HG02571 (cell line): ENCODE results near the gene PIK3R5.
"Not testable (repeated sequence)": the region's sequence is repeated elsewhere in the genome, so short reads cannot be mapped to it uniquely, and the experiment has no call there.

Experiments
- ATAC-seq: cut with Tn5 transposase; IDR thresholded peaks from one replicate; pipeline ENCODE4 v1.9.1; 2021; ENCODE audit warnings: mild to moderate bottlenecking, moderate library complexity; ENCODE audit not compliant: unreplicated experiment

Gene PIK3R5

GRCh38 chr17:8885163-8885966, 80.1 kb downstream of the PIK3R5 start:
- not testable (repeated sequence) for ATAC-seq

- ATAC-seq = no peak
These were observed 81.0 kb downstream of the PIK3R5 start for GRCh38 chr17:8884336-8884990.

DNA sequence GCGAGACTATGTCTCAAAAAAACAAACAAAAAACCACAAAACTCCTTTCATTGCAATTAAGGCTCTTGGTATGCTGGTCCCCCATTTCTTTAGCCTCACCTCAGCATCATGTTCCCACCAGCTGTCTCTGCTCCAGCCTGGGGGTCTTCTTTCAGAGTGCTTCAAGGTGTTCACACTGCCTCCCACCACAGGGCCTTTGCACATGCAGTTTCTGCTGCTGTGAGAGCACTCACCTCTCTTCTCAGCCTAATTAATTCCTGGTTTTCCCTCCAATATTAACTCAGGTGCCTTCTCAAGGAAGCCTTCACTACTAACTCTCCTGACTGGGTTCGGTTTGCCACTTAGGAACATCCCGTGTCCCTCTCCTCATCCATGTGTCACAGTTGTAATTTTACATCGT, 82.2 kb downstream of the PIK3R5 start:
- no peak for ATAC-seq

GRCh38 chr17:8881606-8882005, 83.9 kb downstream of the PIK3R5 start:
- no peak for ATAC-seq

GRCh38 chr17:8880466-8880865, 85.0 kb downstream of the PIK3R5 start:
- ATAC-seq = no peak

- ATAC-seq = no peak
These were observed 86.1 kb downstream of the PIK3R5 start for GRCh38 chr17:8879410-8879809.

DNA sequence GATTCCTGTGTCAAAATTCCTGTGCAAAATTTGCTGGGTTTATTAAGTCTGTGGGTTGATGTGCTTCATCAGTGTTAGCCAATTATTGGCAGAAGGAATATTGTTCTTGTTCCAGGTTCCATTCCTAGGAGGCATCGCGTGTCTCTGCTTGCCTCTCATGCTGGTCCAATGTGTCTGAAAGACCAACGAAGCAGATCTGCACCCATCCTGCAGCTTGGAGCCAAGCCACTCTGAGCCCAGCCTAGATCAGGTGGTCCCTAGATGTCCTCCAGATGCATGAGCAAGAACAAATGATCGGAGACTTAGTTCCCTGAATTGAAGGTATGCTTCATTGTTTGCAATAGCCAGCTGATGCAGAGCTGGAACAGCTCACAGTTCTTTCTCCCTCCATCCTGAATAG, 87.5 kb downstream of the PIK3R5 start:
- ATAC-seq = no peak

DNA sequence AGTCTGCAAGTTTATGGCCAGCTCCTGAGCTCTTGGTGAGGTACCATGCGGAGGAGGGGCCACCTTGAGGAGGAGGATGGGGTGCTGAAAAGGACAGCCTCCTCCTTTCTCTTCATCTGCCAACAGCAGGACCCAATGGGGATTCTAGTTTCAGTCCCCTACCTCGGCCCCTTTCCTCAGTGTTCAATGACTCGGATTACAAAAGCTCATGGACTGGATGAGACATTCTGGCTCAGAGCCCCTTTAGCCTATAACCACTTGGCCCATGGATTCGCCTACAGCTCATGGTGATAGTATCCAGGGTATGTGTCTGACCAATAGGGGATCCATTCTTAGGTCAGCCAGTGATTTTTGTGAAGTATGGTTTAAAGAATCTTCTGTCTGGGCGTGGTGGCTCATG, 89.5 kb downstream of the PIK3R5 start:
- ATAC-seq = no peak

- no peak for ATAC-seq
These were observed 90.1 kb downstream of the PIK3R5 start for GRCh38 chr17:8875436-8875835.

- no peak for ATAC-seq
These were observed 91.4 kb downstream of the PIK3R5 start for GRCh38 chr17:8873801-8874715.

DNA sequence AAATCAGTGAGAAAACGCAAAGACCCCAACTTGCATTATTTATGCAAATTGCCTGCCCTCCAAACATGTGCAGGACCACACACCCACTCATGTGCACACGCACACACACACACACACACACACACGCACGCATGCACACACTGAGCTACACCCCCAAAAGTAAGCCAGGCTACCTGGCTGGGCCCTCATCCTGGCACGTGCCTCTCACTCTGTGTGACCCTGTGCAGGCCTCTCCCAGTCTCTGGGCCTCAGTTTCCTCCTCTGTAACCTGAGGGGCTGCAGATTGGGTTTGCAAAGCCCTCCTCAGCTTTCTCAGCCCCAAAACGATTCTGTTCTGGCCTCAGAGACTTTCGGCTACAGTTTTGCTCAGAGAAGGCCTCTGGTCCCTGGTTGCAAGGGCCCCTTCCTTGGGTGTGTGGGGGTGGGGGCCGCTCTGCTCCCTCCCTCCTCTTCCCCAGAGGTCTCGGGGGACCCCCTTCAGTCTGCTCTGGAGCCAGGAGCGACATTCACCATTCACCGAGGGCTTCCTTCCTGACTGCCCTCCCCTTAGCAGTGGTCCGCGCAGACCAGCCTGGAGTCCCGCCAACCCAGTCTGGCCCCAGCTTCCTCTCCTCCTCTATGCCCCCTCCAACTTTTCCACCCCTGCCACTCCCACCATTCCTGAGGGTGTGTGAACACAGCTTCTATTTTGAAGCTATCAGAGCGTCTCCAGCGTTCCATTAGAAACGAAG, 92.6 kb downstream of the PIK3R5 start:
- ATAC-seq = no peak

DNA sequence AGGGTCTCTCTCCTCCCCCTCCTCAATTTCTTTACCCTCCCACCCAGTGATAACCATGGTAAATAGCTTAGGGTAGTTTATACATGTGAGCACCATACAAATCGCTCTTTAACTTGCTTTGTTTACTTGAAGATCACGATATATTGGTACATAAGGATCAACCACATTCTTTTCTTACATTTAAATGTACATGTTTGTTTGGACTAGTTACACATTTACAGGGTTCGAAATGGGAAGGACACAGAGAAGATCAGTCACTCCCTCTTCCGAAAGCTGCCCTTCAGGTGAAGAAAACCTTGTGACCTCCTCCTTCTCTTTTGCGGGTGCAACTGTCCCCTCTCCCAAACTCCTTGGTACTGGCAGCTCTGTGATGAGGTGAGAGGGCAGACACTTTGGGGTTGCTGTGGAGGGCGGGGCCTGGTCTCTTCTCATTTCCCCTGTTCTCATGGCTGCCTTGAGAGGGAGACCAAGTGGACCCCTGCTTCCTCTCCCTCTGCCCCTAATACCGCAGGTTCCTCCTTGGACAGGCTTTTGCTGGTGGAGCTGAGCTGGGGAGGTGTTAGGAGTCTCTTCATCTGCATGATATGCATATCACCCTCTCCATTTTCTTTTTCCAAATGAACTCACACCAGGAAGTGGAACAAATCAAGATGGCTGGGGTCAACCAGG, 93.3 kb downstream of the PIK3R5 start:
- no peak for ATAC-seq

DNA sequence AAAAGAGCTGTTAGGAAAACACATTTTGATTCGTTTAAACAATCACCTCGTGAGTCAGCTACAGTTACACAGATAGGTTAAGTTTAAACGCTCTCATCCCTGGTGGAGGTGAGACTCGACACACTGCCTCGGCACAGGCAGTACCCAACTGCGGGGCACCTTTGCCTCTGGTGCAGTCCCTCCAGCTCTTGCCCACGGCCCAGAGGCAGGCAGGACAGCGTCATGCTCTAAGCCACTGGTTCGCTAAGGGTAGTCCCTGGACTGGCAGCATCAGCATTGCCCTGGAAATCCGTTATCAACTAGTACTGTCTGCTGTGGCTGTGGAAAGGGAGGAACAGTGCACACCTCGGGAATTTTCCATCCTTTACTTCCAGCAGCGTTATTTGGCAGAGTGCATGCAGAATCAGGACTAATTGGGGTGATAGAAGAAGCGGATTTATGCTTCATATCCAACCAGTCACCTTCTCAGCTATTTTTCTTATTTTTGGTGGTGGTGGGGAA, 94.4 kb downstream of the PIK3R5 start:
- no peak for ATAC-seq

GRCh38 chr17:8870406-8871040, 95.0 kb downstream of the PIK3R5 start:
- no peak for ATAC-seq

- no peak for ATAC-seq
These were observed 96.2 kb downstream of the PIK3R5 start for GRCh38 chr17:8869114-8869815.

- ATAC-seq = no peak
These were observed 97.0 kb downstream of the PIK3R5 start for GRCh38 chr17:8868529-8868951.

DNA sequence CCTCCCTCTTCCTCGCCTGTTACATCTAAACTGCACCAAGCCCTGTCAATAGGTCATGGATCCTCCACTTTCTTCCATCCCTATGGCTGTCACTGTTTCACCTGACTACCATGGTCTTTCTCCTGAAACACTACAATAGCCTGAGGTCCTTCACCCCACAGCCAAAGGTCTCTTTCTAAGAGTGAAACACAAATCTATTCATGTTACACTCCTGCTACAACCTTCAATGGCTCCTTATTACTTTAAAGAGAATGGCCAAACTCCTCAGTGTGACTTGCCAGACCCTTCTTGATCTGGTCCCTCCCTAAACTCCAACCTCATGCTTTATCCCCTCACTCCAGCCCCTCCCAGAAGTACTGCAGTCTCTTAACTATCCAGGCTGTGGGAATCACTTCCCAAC, 97.4 kb downstream of the PIK3R5 start:
- no peak for ATAC-seq

- no peak for ATAC-seq
These were observed 98.0 kb downstream of the PIK3R5 start, which contains the start of gene PIK3R6 for GRCh38 chr17:8867361-8867981. Gene PIK3R6, minus strand, starts transcription at chr17:8867674. Its CDS starts 17,880 bp downstream, at chr17:8849794.
